OCI-LY1 (cell line): ENCODE data around the gene UBE2D3.

Experiments
- EZH2 ChIP-seq: fragments of 200-600 bp; sonication (generic), shearing (Covaris generic); IDR thresholded peaks from 2 replicates; pipeline ENCODE4 v1.8.0; 2017; ENCODE audit warnings: borderline replicate concordance, mixed run types, mild to moderate bottlenecking, antibody characterized with exemption, low read length, moderate library complexity, mixed read lengths
- TF ChIP-seq, protein P1 (sequence below): fragments of 200-600 bp; sonication (generic), shearing (Covaris generic); IDR thresholded peaks from 2 replicates; pipeline ENCODE4 v1.5.1; 2017; ENCODE audit warnings: mild to moderate bottlenecking, antibody characterized with exemption, low read length, moderate library complexity, mixed read lengths

DNA sequence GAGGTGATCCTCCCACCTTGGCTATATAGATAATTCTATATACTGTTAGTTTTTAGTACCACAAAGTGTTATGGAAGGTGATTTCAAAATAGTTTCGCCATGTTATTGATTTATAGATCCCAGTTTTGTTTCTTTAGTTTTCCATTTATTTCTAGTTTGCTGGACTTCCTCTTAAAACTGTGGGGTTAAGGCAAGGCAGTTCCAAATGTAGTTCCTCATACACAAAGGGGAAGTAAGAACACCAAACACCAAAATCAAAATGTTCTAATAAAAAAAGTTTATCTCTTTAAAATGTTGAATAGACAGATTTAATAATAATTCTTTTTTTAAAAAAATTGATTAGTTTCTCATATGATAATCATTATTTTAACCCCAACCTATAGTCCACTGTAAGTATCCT lies 34.7 kb upstream of the UBE2D3 start:
- TF ChIP-seq, protein P1, sequence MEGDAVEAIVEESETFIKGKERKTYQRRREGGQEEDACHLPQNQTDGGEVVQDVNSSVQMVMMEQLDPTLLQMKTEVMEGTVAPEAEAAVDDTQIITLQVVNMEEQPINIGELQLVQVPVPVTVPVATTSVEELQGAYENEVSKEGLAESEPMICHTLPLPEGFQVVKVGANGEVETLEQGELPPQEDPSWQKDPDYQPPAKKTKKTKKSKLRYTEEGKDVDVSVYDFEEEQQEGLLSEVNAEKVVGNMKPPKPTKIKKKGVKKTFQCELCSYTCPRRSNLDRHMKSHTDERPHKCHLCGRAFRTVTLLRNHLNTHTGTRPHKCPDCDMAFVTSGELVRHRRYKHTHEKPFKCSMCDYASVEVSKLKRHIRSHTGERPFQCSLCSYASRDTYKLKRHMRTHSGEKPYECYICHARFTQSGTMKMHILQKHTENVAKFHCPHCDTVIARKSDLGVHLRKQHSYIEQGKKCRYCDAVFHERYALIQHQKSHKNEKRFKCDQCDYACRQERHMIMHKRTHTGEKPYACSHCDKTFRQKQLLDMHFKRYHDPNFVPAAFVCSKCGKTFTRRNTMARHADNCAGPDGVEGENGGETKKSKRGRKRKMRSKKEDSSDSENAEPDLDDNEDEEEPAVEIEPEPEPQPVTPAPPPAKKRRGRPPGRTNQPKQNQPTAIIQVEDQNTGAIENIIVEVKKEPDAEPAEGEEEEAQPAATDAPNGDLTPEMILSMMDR, result no peak
- TF ChIP-seq EZH2, result no peak
